ENCODE measurements around the gene KLHL13.

GRCh38 chrX:118117741-118118140 is 1.1 kb upstream of the KLHL13 start:
- TF ChIP-seq EZH2 (IDR thresholded peaks at IDR 0.05; ENCODE audit: borderline replicate concordance), result no peak
- no peak for TF ChIP-seq CTCF (IDR thresholded peaks at IDR 0.05; ENCODE audit: poor library complexity)
- TF ChIP-seq EZH2phosphoT487 (IDR thresholded peaks at IDR 0.05; ENCODE audit: low read depth, severe bottlenecking, unreplicated experiment), result no peak
